Heart right ventricle (tissue), 16 donors: ENCODE results near the gene DLGAP1. TPM values are rescaled to one million over a fixed set of nuclear protein-coding genes. Genes with fewer than 3 reads are reported as not detected.

ENCODE experiments used
- ATAC-seq, 8 donors: fragments of 200-7000 bp; cut with Tn5 transposase; one replicate each; pipeline ENCODE4 v1.9.1; 2020; ENCODE audit warnings: mild to moderate bottlenecking in 8 of 8, moderate library complexity in 8 of 8, moderate number of reproducible peaks in 1 of 8
- DNase-seq, 2 donors: peaks; one replicate each; pipeline ENCODE4 v3.0.0-alpha.2; 2020
- H3K27ac ChIP-seq, 10 donors: fragments of 200-600 bp; sonication (generic) in 2 of 10; one replicate each; pipeline versions ENCODE4 v1.5.0 to v1.8.0; 2020 to 2022; ENCODE audit warnings: mild to moderate bottlenecking in 3 of 10
- H3K27me3 ChIP-seq, 7 donors: fragments of 200-600 bp; one replicate each; pipeline ENCODE4 v1.8.0; 2021 to 2022; ENCODE audit warnings: mild to moderate bottlenecking in 2 of 7
- H3K36me3 ChIP-seq, 9 donors: fragments of 200-600 bp; sonication (generic) in 1 of 9; one replicate each; pipeline versions ENCODE4 v1.5.0 to v1.8.0; 2020 to 2022; ENCODE audit warnings: mild to moderate bottlenecking in 2 of 9
- H3K4me1 ChIP-seq, 9 donors: fragments of 200-600 bp; sonication (generic) in 1 of 9; one replicate each; pipeline versions ENCODE4 v1.5.0 to v1.8.0; 2020 to 2022; ENCODE audit warnings: mild to moderate bottlenecking in 4 of 9
- H3K4me3 ChIP-seq, 10 donors: fragments of 200-600 bp; sonication (generic) in 2 of 10; one replicate each; pipeline versions ENCODE4 v1.5.0 to v1.8.0; 2020 to 2022; ENCODE audit warnings: mild to moderate bottlenecking in 7 of 10, moderate library complexity in 2 of 10
- H3K9me3 ChIP-seq, 11 donors: fragments of 200-600 bp in 10 of 11; sonication (generic) in 2 of 11; one replicate each; pipeline versions ENCODE4 v1.5.0 to v1.8.0; 2013 to 2022; ENCODE audit warnings: mild to moderate bottlenecking in 2 of 11, control low read depth in 1 of 11, moderate library complexity in 1 of 11
- CTCF ChIP-seq, 9 donors: fragments of 200-600 bp; sonication (generic) in 2 of 9; IDR thresholded peaks; one replicate each; pipeline versions ENCODE4 v1.5.0 to v1.8.0; 2021 to 2022; ENCODE audit warnings: antibody characterized with exemption in 9 of 9, mild to moderate bottlenecking in 5 of 9, moderate library complexity in 1 of 9
- WGBS, 2 donors: extraction: QIAGEN DNeasy Blood & Tissue Kit; methylation state at CpG; one replicate each; pipeline ENCODE4 v1.1.7; 2013; ENCODE audit warnings: inconsistent platforms in 1 of 2; 5-methylcytosine and 5-hydroxymethylcytosine counted together
- intact Hi-C, 10 donors: fragments of 100-400 bp; cut with DNase I; formaldehyde crosslinking; loops; one replicate each; pipeline versions ENCODE4 v1.11.1 to v1.14.2; 2022
- polyA plus RNA-seq, 2 donors: library from polyadenylated mRNA; stranded (reverse); fragments of 200-250 nt; gene quantifications; one replicate each; pipeline ENCODE4 v1.2.3, GENCODE V29; 2013
- total RNA-seq, 10 donors: library from RNA; stranded (reverse); fragmentation: NEBNext Ultra II Directional in 3 of 10; extraction: Animal tissue kit (Norgen Biotek cat#: 25700) in 3 of 10; gene quantifications; one replicate each; pipeline versions ENCODE4 v1.2.1 to v1.2.4, GENCODE V29; 2021 to 2023
- donor health status: Arrhythmogenic right ventricular cardiomyopathy.
- donor health status: ischemic (EF 13 %, LVEDD 7.1; RV severe dilation, severe dysfunction).
- donor health status: healthy with polysubstance abuse.
- donor health status: DM: no; HTN: yes; CAD: no.
- donor health status: DM: no; HTN: no; CAD: no.
- donor health status: ischemic (EF 25% LVEDD 6.9; RV normal size, moderate dysfunction).
- donor health status: ischemic (EF 25% LVEDD 5.7; RV mildly dilated, moderate dysfunction).
- donor health status: healthy.
- donor health status: DM: yes; HTN: yes; CAD: no.
- donor health status: Ischemic cardiomyopathy.
- donor health status: ischemic (EF 35%, LVEDD 5.7; RV mildly dilated, moderate dysfunction).
- donor health status: nonischemic (EF 11% LVEDD 7.7; RV severe dilation, severe dysfunction).
- donor health status: DM: yes; HTN: yes; CAD: no.
- donor health status: PGD.
- donor health status: ischemic (EF 29% LVEDD 5.4; RV normal size, mild dysfunction).
- donor health status: nonischemic (EF 23%, LVEDD 6.1; RV moderate dilation, normal function).

DLGAP1 gene
- total and polyA plus RNA-seq, 12 donors, result 0.07 to 7.2 (median 1.0) TPM; not detected in 2

GRCh38 chr18:3648641-3649040 lies 806.5 kb downstream of the DLGAP1 start:
- Histone ChIP-seq H3K4me3 (no peak overlapping the region), H3K27me3 (no peaks in the 10 kb centered on the region), H3K4me1 (peaks cover 0 to 33% (median 3%) of the 10 kb centered on the region in 9 donors), H3K9me3 (no peaks in the 10 kb centered on the region), H3K36me3 (no peaks in the 10 kb centered on the region), H3K27ac (no peak overlapping the region)
- ATAC-seq (no peak), DNase-seq (no peak)
- intact Hi-C loops, result no loop called here
- no peak for TF ChIP-seq CTCF (IDR thresholded peaks at IDR 0.05)
- WGBS, 2 donors, result 84 to 85% methylated on average over 2 of the region's 2 CpGs

DNA sequence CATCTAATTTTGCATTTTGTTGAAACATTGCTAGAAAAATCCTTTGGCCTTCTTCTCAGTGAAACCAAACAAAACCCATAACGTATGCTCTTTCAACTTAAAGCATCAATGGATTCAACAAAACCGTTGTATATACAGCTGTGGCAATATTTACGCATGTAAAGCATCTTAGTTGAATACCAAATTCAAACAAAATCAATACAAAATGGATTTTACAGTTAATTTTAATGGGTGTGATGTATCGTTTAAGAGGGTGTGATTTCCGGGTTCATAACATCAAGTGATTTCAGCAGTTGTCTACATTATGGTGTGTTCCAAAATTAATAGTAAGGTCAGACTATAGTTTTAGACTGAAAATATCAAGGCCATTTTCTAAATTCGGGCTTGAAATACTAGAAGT lies 806.9 kb downstream of the DLGAP1 start:
- intact Hi-C loops, result no loop called here
- DNase-seq (no peak), ATAC-seq (no peak)
- 85% methylated on average over 6 of the region's 6 CpGs for WGBS, 2 donors
- no peaks in the 10 kb centered on the region for H3K36me3 ChIP-seq
- peaks cover 0 to 28% (median 3%) of the 10 kb centered on the region in 9 donors for H3K4me1 ChIP-seq
- H3K9me3 ChIP-seq, result no peaks in the 10 kb centered on the region
- H3K4me3 ChIP-seq, result no peak overlapping the region
- H3K27ac ChIP-seq, result no peak overlapping the region
- TF ChIP-seq CTCF (IDR thresholded peaks at IDR 0.05), result no peak
- no peaks in the 10 kb centered on the region for H3K27me3 ChIP-seq

GRCh38 chr18:3647636-3648035 lies 807.5 kb downstream of the DLGAP1 start:
- TF ChIP-seq CTCF (IDR thresholded peaks at IDR 0.05), result no peak
- Histone ChIP-seq H3K4me3 (no peak overlapping the region), H3K27me3 (no peaks in the 10 kb centered on the region), H3K36me3 (no peaks in the 10 kb centered on the region), H3K4me1 (peaks cover 0 to 23% (median 0%) of the 10 kb centered on the region in 9 donors), H3K9me3 (no peaks in the 10 kb centered on the region), H3K27ac (no peak overlapping the region)
- 82 to 91% methylated on average over 4 of the region's 4 CpGs for WGBS, 2 donors
- DNase-seq (no peak), ATAC-seq (no peak)
- intact Hi-C loops, result no loop called here

DNA sequence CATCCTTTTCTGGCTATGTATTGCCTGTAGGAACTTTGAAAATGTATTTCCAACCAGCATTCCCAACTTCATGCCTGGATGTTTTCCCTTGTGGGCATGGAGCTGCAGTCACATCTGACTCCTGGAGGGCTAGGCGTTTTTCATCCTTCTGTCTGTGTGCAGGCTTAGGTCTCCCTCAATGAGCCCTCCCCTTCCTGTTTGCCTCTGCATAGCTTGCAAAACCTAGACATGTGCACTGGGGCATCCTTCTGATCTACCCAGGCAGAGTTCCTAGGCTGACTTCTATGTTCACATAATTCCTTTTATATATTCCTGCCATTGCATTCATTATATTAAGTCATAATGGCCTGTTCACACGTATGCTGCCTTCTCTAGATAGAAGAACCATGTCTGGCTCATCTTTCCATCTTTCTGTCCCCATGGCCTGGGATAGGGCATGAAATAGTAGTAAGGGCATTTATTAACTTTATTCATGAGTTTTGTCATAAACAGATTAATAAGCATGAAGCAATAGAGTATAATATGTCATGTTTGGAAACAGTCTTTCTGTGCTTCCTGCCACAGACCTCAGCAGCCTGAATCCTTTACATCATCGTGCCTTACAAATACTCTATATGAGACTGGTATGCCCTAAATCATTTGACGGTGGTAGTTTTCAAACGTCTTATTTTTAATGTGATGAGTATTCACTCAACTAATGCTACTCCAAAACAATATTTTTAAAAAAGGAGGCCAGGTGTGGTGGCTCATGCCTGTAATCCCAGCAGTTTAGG lies 809.5 kb downstream of the DLGAP1 start:
- DNase-seq (no peak), ATAC-seq (no peak)
- Histone ChIP-seq H3K27me3 (no peaks in the 10 kb centered on the region), H3K4me3 (no peak overlapping the region), H3K9me3 (no peaks in the 10 kb centered on the region), H3K4me1 (peaks cover 0 to 14% (median 0%) of the 10 kb centered on the region in 9 donors), H3K27ac (no peak overlapping the region), H3K36me3 (no peaks in the 10 kb centered on the region)
- 88 to 91% methylated on average over 5 of the region's 5 CpGs for WGBS, 2 donors
- TF ChIP-seq CTCF (IDR thresholded peaks at IDR 0.05), result no peak
- intact Hi-C loops, result no loop called here
